Transverse colon (tissue), 4 donors: ENCODE results near the gene IMMP2L.

ENCODE experiments used
- CTCF ChIP-seq, 5 experiments: fragments of 200-600 bp in 3 of 5; fragments of 450-650 bp in 2 of 5; sonication (generic) in 3 of 5; IDR thresholded peaks; 1 replicate in 2 of 5; 2 replicates in 3 of 5; pipeline ENCODE4 v1.5.1; 2016 to 2017; ENCODE audit warnings: antibody characterized with exemption in 5 of 5, inconsistent platforms in 3 of 5, mild to moderate bottlenecking in 2 of 5, moderate library complexity in 1 of 5
- EP300 ChIP-seq: sonication (generic); formaldehyde crosslinking; IDR thresholded peaks from one replicate; pipeline ENCODE4 v1.6.1; 2017; ENCODE audit warnings: antibody characterized with exemption, low read depth
- POLR2AphosphoS5 ChIP-seq, 3 donors: sonication (generic); formaldehyde crosslinking; IDR thresholded peaks; one replicate each; pipeline ENCODE4 v1.6.1; 2016; ENCODE audit warnings: antibody characterized with exemption in 3 of 3

- TF ChIP-seq CTCF (IDR thresholded peaks at IDR 0.05) (no peak), POLR2AphosphoS5 (IDR thresholded peaks at IDR 0.05) (no peak), EP300 (no peak)
These were observed 465.3 kb downstream of the IMMP2L start for GRCh38 chr7:111096997-111097396.
